ENCODE measurements around the gene NPIPB2.
"Not testable (repeated sequence)": the region's sequence is repeated elsewhere in the genome, so short reads cannot be mapped to it uniquely, and the experiment has no call there.

Gene NPIPB2

GRCh38 chr16:11978080-11978479, 36.2 kb upstream of the NPIPB2 start:
- no peak for DNase-seq (ENCODE audit: low read depth)
- no peak for TF ChIP-seq CTCF (conservative IDR thresholded peaks at IDR 0.05; ENCODE audit: low read length)
- peak overlapping the region; percentile 91 for H3K4me3 ChIP-seq (ENCODE audit: low read length)

- DNase-seq (ENCODE audit: low read depth) = peak; percentile 88
- H3K4me3 ChIP-seq (ENCODE audit: low read length) = peak overlapping the region; percentile 91
- no peak for TF ChIP-seq CTCF (conservative IDR thresholded peaks at IDR 0.05; ENCODE audit: low read length)
Observed at GRCh38 chr16:11977376-11978041, 35.7 kb upstream of the NPIPB2 start.

GRCh38 chr16:11976850-11977375, 35.1 kb upstream of the NPIPB2 start:
- no peak for DNase-seq (ENCODE audit: low read depth)
- TF ChIP-seq CTCF (conservative IDR thresholded peaks at IDR 0.05; ENCODE audit: low read length) = no peak
- peak overlapping the region; percentile 91 for H3K4me3 ChIP-seq (ENCODE audit: low read length)

GRCh38 chr16:11973070-11973469, 31.2 kb upstream of the NPIPB2 start:
- no peak overlapping the region for H3K4me3 ChIP-seq (ENCODE audit: low read length)
- no peak for DNase-seq (ENCODE audit: low read depth)
- no peak for TF ChIP-seq CTCF (conservative IDR thresholded peaks at IDR 0.05; ENCODE audit: low read length)

GRCh38 chr16:11972128-11972527, 30.3 kb upstream of the NPIPB2 start:
- no peak overlapping the region for H3K4me3 ChIP-seq (ENCODE audit: low read length)
- peak; percentile 26 for TF ChIP-seq CTCF (conservative IDR thresholded peaks at IDR 0.05; ENCODE audit: low read length)
- no peak for DNase-seq (ENCODE audit: low read depth)

GRCh38 chr16:11970292-11970691, 28.4 kb upstream of the NPIPB2 start:
- not testable (repeated sequence) for H3K4me3 ChIP-seq (ENCODE audit: low read length); DNase-seq (ENCODE audit: low read depth)

GRCh38 chr16:11968577-11968976, 26.7 kb upstream of the NPIPB2 start:
- H3K4me3 ChIP-seq (ENCODE audit: low read length) = no peak overlapping the region
- DNase-seq (ENCODE audit: low read depth) = no peak
- no peak for TF ChIP-seq CTCF (conservative IDR thresholded peaks at IDR 0.05; ENCODE audit: low read length)

All from AG10803 (cell line).